MV-4-11 (cell line): ENCODE results near the gene HS3ST2.
A peak's percentile ranks its signal among the peaks of the same experiment; 100 is the strongest.

Source experiments
- DNase-seq: peaks from one replicate; lab custom pipeline; 2025; lab: John Stamatoyannopoulos, UW

The HS3ST2 gene

GRCh38 chr16:22813948-22814710 is at the start of gene HS3ST2:
Gene HS3ST2, plus strand, starts transcription at chr16:22814162. Its CDS starts 449 bp downstream, at chr16:22814611.
- no peak for DNase-seq

- no peak for DNase-seq
Measured at GRCh38 chr16:22764662-22765327, 49.2 kb upstream of the HS3ST2 start.

GRCh38 chr16:22765479-22765878 is 48.5 kb upstream of the HS3ST2 start:
- no peak for DNase-seq

GRCh38 chr16:22770866-22771265 is 43.1 kb upstream of the HS3ST2 start:
- no peak for DNase-seq

- DNase-seq = no peak
Measured at GRCh38 chr16:22771551-22771950, 42.4 kb upstream of the HS3ST2 start.

- no peak for DNase-seq
Measured at GRCh38 chr16:22775220-22775922, 38.6 kb upstream of the HS3ST2 start.

GRCh38 chr16:22781480-22781879 is 32.5 kb upstream of the HS3ST2 start:
- no peak for DNase-seq

- peak; percentile 73 for DNase-seq
Measured at GRCh38 chr16:22782314-22782713, 31.6 kb upstream of the HS3ST2 start.

GRCh38 chr16:22784690-22785214 is 29.2 kb upstream of the HS3ST2 start:
- DNase-seq = peak; percentile 51

GRCh38 chr16:22785552-22785951 is 28.4 kb upstream of the HS3ST2 start:
- no peak for DNase-seq

GRCh38 chr16:22786284-22786683 is 27.7 kb upstream of the HS3ST2 start:
- no peak for DNase-seq

- no peak for DNase-seq
Measured at GRCh38 chr16:22786691-22787090, 27.3 kb upstream of the HS3ST2 start.

- peak; percentile 97 for DNase-seq
Measured at GRCh38 chr16:22787466-22788192, 26.3 kb upstream of the HS3ST2 start.

- peak; percentile 96 for DNase-seq
Measured at GRCh38 chr16:22788193-22788530, 25.8 kb upstream of the HS3ST2 start.

GRCh38 chr16:22789281-22789945 is 24.5 kb upstream of the HS3ST2 start:
- DNase-seq = no peak

GRCh38 chr16:22797551-22797950 is 16.4 kb upstream of the HS3ST2 start:
- no peak for DNase-seq

- DNase-seq = no peak
Measured at GRCh38 chr16:22799113-22799512, 14.8 kb upstream of the HS3ST2 start.

GRCh38 chr16:22804893-22805292 is 9.1 kb upstream of the HS3ST2 start:
- no peak for DNase-seq

GRCh38 chr16:22805326-22805725 is 8.6 kb upstream of the HS3ST2 start:
- no peak for DNase-seq

- DNase-seq = no peak
Measured at GRCh38 chr16:22806811-22807210, 7.2 kb upstream of the HS3ST2 start.

- DNase-seq = peak; percentile 55
Measured at GRCh38 chr16:22810226-22810625, 3.7 kb upstream of the HS3ST2 start.
